HPDE6-E6E7 (cell line): Measurements from ENCODE around the gene EIF3B.
"Not testable (repeated sequence)": the region's sequence is repeated elsewhere in the genome, so short reads cannot be mapped to it uniquely, and the experiment has no call there.

ENCODE experiments used
- DNase-seq: peaks from one replicate; pipeline ENCODE4 v3.0.0; 2011; ENCODE audit warnings: missing footprints; ENCODE audit errors: extremely low spot score

EIF3B gene

DNA sequence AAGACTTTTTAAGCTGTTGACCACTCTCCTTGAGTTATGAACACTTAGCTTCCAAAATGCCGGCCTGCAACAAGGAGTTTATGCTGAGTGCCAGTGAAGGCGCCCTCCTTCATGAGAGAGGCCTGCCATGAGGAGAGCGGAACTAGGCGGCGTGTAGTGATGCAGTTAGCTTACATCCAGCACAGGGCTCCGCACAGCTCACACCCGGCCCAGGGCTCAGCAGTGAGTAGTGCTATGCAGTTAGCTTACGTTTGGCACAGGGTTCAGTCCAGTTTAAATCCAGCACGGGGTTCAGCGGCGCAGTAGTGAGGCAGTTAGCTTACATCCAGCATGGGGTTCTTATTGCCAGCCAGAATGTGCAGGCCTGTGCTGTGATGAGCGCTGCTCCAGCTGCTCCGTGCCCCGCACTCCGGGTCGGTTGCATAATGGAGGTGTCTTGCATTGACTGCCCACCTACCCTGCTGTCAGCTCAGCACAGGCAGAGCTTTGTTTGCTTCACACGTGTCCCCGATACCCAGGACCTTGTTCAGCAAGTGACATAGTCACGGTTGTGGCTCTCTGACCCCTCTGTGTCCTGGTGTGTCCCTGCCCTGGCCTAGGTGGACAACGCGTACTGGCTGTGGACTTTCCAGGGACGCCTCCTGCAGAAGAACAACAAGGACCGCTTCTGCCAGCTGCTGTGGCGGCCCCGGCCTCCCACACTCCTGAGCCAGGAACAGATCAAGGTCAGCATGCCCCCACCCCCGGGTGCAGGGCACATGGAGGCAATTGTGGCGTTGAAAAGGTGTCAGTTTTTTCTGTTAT is 21.9 kb downstream of the EIF3B start:
- DNase-seq = no peak

DNA sequence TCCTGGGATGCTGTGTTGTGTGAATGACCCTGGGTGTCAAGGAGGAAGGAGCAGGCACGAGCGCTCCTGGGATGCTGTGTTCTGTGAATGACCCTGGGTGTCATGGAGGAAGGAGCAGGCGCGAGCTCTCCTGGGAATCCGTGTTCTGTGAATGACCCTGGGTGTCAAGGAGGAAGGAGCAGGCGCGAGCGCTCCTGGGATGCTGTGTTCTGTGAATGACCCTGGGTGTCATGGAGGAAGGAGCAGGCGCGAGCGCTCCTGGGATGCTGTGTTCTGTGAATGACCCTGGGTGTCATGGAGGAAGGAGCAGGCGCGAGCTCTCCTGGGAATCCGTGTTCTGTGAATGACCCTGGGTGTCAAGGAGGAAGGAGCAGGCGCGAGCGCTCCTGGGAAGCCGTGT is 22.9 kb downstream of the EIF3B start:
- not testable (repeated sequence) for DNase-seq

DNA sequence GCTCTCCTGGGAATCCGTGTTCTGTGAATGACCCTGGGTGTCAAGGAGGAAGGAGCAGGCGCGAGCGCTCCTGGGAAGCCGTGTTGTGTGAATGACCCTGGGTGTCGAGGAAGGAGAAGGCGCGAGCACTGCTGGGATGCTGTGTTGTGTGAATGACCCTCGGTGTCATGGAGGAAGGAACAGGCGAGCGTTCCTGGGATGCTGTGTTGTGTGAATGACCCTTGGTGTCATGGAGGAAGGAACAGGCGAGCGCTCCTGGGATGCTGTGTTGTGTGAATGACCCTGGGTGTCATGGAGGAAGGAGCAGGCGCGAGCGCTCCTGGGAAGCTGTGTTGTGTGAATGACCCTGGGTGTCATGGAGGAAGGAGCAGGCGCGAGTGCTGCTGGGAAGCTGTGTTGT is 23.5 kb downstream of the EIF3B start:
- DNase-seq = not testable (repeated sequence)

GRCh38 chr7:2379161-2379560 is 24.5 kb downstream of the EIF3B start:
- DNase-seq = no peak

DNA sequence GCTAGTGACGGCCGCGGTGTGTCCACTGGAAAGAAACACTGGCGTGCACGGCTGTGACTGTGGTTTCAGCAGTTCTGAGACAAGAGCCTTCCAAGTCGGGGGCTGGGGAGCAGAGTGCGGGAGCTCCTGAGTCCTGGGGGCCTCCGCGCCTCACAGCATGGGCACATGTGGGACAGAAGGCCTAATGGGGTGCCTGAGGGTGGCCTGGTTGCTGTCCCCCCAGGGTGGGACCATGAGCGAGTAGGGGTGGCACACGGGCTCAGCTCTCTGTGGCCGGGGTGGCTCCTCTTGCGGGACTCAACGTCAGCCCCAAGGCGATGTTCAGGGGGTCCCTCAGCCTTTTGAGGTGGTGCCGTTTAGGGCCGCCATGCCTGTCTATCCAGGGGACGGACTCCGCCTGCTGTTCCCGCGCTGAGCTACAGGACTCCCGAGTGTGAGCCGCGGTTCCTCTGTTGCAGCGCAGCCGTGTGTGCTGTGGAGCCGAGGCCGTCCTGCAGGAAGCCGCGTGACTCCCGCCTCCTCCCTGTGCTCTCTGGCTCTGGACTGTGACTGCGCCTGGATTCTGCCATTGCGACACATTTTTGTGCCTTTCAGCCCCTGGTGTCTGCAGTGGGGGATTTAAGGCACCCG is 25.3 kb downstream of the EIF3B start:
- no peak for DNase-seq

GRCh38 chr7:2380461-2380860 is 25.8 kb downstream of the EIF3B start:
- no peak for DNase-seq

DNA sequence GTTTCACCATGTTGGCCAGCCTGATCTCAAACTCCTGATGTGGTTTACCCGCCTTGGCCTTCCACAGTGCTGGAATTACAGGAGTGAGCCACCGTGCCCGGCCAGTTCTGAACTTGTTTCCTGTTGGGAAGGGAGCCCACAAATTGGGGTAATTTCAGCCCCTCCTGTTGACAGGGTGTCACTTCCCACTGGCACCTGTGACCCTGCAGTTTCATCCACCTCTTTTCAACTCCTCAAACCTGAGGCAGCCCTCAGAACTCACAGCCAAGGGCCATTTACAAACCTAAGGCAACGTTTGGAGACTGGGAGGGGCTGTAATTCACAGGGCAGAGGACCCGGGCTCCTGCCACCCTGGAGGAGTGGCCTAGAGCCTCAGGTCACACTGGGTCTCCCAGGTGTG is 26.6 kb downstream of the EIF3B start:
- DNase-seq = no peak

DNA sequence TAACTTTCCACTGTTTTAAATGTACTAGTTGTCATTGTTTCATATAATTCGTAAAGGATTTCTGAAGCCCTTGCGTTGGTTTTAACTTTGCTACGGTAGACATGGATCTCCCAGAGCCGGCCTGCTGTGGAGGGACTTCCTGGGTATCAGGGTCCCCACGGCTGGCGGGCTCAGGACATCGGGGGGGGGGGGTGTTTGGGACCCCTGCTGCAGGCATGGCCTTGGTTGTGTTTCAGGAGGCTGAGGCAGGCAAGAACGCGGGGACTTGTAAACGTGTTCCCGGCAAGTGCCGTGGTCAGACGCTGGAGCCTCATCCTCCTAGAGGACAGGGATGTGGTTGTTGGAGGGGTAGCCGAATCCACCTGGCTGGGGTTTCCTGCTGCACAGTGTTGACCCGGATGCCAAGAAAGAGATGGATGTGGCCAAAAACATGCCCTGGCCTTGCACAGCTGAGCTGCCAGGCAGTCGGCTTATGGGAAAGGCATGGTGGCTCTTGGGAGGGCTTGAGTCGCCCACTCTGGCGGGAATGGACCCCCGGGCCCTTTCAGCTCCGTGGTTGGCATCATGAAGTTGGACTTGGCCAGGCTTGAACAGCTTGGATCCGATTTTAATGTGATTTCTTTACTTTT is 27.4 kb downstream of the EIF3B start:
- DNase-seq = no peak

DNA sequence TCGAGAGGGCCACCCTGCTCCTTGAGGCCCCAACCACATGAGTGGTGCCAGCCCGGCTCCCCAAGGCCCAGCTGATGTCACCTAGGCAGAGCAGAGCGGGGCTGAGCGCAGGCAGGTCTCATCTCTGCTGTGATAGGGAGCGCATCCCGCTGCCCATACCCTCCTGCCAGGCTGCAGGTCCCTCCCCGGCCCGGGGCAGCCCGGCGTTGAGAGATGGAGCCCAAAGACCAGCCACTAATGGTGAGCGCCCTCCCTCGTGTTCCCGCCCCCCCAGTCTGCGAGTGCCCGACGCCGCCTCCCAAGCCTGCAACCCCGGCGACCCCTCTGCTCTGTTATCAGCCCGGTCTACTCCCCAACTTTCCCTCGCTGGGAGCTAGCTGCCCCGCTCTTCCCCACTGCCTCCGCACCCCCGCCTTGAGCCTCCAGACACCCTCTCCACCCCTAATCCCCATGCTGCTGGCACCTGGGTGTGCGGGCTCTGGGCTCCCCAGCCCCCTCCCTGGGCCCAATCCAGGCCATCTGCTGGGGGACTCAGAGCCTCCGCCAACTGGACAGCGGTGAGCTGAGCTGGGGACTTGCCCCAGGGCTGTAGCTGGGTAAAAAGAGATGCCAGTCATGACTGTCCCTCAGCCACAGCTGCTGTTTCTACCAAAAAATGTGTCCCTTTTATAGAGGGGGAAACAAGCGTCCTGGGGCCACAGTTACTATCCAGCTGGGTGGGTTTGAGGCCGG is 29.1 kb downstream of the EIF3B start:
- no peak for DNase-seq

DNA sequence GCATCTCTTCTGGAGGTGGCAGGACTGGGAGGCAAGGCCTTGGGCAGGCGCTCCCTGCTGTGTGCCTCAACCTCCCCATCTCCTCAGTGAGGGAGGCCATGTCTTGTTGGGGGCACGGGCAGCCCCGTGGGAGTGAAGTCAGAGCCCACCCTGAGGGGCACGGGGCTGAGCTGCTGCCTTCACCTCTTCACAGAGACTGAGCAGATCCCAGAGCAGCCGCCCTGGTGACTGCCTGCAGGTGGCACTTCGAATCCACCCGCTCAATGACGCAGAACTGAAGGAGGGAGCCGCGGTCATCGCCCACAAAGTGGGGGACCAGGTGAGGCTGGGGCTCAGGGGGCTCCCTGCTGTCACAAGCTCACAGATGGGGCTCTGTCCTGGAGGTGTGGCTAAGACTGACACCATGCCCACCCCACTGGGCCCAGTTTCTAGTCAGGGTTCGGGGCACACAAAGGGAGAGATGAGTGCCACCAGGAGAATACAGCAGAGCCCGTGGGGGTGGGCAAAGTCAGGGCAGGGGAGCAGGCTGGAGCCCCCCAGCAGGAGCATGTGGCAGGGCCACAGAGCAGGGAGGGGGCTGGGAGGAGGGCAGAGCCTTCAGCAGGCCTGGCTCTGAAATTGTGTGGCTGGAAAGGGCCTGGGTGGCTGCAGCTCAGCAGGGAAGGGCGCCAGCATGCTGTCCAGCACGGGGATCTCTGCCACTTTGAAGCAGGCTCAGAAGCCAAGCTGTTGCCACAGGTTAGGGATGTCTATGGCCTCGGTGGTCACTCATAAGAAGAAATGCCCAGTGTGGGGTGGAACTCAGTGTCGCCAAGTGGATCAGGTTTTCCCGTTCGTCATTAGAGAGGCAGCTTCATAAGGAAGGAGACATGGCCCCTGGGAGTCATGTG is 30.0 kb downstream of the EIF3B start:
- DNase-seq = no peak

DNA sequence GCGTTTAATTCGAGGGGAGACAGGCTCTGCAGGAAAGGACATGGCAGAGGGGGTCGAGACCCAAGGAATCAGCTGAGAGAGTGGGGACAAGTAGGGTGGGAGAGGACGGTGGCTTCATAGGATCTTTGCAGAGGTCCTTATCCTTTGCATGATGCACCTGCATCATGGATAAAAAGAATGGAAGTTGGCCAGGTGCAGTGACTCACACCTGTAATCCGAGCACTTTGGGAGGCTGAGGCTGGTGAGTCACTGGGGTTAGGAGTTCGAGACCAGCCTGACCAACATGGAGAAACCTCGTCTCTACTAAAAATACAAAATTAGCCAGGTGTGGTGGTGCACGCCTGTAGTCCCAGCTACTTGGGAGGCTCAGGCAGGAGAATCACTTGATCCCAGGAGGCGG is 31.5 kb downstream of the EIF3B start:
- not testable (repeated sequence) for DNase-seq

DNA sequence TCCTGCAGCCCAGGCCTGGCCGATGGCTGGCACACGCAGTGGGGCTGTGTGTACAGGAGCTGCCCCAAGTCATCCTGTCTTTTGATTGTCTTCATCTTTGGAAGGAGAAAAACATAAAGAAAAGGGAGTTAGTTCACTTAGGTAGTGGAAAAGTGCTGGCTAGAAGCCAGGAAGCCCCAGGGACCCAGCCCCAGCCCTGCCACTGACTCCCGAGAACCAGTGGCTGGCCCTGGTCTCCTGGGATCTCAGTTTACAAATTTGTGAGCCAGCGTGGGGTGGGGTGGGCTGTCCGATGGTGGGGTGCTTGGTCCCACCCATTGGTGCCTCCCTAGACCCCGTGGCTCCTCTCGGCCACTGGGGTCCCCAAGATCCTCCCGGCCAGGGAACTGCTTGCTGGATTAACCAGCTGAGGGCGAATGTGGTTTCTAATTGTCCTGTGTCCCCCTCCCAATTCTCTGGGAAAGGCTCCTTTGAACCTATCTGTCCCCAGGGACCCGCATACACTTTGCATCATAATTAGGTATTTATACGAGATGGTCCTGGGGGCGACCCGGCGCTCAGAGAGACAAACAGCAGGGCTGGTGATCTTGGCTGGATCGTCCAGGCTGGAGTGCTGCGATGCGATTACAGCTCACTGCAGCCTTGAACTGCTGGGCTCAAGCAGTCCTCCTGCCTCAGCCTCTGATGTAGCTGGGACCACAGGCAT is 32.5 kb downstream of the EIF3B start:
- DNase-seq = no peak

GRCh38 chr7:2387897-2388636 is 33.4 kb downstream of the EIF3B start:
- DNase-seq = no peak

GRCh38 chr7:2388637-2388954 is 34.0 kb downstream of the EIF3B start:
- DNase-seq = no peak

DNA sequence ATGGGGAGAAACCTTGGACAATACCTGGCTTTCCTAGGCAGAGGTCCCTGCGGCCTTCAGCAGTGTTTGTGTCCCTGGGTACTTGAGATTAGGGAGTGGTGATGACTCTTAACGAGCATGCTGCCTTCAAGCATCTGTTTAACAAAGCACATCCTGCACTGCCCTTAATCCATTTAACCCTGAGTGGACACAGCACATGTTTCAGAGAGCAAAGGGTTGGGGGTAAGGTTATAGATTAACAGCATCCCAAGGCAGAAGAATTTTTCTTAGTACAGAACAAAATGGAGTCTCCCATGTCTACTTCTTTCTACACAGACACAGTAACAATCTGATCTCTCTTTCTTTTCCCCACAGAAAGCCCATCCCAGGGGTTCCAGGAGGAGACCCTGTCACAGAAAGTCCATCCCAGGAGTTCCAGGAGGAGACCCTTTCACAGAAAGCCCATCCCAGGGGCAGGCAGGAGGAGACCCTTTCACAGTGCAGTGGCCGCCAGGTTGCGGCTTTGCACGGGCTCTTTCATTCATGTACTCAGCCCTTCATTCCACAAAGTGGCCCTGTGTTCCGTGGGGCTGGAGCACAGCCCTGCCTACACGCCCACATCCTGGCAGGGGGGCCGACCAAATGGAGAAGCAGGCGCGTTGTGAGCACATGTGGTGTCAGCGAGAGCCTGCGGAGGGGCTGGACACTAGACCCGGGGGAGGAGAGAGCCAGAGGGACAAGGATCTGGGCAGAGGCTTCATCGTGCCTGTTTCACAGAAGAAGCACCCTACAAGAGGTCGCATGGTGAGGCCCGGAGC is 35.6 kb downstream of the EIF3B start:
- DNase-seq = not testable (repeated sequence)

DNA sequence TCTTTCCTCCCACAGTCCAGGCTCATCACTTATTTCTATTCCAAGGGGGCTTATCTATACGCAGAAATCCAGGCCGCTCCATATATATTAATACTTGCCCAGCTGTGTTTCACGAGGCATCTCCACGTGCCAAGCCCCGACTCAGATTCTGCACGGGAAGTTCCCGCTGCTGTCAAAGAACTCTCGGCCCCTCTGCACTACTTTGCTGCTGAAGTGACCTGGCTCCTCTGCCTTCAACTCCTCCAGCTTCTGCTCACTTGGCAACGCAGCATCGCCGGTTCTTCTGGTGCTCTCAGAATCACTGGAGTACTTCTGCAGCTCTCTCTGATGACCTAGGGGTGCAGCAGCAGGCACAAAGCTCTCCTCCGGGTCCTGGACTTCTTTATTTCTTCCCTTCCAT is 39.1 kb downstream of the EIF3B start:
- no peak for DNase-seq

DNA sequence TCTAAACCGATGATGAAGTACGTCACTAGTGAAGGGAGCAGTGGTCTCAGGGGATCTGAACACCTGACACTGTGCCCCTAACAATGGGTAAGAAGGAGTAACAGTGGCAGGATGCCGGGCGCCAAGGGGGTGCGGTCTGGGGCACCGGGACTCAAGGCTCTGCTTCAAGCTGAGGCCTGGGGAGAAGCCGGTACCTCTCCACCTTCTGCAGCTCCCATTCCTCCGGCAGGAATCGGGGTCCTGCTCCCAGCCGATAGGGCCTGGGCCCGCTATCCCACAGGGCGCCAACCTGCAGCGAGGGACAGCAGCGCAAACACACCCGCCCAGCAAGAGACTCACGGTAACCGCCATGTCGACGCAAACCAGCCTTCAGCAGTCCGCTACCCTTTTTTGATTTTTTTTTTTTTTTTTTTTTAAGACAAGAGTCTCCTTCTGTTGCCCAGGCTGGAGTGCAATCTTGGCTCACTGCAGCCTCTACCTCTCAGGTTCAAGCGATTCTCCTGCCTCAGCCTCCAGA is 40.0 kb downstream of the EIF3B start:
- DNase-seq = no peak

GRCh38 chr7:2398506-2398905 is 43.9 kb downstream of the EIF3B start:
- DNase-seq = no peak
